Measurements from ENCODE around the gene DLG2. TPM values are rescaled to one million over a fixed set of nuclear protein-coding genes. Genes with fewer than 3 reads are reported as not detected.

Gene DLG2
- total RNA-seq, 1 donor from 2014 or later: 0.17 TPM

DNA sequence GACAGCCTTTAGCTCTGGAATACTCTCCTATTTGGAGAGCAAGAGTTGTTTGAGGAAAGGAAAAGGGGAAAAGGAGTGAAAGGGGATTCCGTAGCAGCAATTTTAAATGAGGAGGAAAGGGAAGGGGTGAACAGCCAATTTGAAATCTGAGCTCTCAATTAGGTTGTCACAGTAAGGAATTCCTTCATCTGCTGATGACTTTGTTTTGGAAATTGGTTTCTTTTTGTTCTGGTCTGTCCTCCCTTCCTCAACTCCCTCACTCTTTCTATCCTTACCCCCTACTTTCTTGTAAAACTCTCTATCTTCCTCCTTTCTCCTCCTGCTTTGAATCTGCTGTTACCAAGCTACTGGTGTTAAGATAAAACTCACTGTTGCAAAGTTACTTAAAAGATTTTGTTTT is 1155.6 kb downstream of the DLG2 start:
- no peak for DNase-seq (ENCODE audit: low read depth)
- H3K4me3 ChIP-seq (ENCODE audit: low read depth, low read length): no peak overlapping the region

DNA sequence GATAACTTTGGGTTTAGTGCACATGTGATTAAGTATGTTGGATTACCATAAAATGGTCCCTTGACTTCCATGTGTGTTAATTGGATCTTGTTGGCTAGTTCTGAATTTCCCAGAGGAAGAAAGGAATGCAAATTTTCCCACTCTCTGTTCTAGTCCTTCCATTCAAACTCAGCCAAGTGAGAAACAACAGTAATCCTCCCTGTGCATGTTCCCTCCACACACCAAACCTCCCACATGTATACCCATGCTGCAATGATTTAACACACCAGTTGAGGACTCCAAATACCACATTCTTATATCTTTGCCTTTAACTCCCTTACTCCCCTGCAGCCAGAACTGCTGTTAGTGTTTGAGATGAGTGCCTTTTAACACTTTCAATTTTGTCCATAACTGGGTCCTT is 1158.9 kb downstream of the DLG2 start:
- DNase-seq (ENCODE audit: low read depth): no peak
- no peak overlapping the region for H3K4me3 ChIP-seq (ENCODE audit: low read depth, low read length)
- TF ChIP-seq, protein P1, sequence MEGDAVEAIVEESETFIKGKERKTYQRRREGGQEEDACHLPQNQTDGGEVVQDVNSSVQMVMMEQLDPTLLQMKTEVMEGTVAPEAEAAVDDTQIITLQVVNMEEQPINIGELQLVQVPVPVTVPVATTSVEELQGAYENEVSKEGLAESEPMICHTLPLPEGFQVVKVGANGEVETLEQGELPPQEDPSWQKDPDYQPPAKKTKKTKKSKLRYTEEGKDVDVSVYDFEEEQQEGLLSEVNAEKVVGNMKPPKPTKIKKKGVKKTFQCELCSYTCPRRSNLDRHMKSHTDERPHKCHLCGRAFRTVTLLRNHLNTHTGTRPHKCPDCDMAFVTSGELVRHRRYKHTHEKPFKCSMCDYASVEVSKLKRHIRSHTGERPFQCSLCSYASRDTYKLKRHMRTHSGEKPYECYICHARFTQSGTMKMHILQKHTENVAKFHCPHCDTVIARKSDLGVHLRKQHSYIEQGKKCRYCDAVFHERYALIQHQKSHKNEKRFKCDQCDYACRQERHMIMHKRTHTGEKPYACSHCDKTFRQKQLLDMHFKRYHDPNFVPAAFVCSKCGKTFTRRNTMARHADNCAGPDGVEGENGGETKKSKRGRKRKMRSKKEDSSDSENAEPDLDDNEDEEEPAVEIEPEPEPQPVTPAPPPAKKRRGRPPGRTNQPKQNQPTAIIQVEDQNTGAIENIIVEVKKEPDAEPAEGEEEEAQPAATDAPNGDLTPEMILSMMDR (conservative IDR thresholded peaks at IDR 0.05; ENCODE audit: low read depth, low read length): no peak

More for the DNA sequence above, 1155.6 kb downstream of the DLG2 start:
- TF ChIP-seq, protein P1 (conservative IDR thresholded peaks at IDR 0.05; ENCODE audit: low read depth, low read length): no peak

DNA sequence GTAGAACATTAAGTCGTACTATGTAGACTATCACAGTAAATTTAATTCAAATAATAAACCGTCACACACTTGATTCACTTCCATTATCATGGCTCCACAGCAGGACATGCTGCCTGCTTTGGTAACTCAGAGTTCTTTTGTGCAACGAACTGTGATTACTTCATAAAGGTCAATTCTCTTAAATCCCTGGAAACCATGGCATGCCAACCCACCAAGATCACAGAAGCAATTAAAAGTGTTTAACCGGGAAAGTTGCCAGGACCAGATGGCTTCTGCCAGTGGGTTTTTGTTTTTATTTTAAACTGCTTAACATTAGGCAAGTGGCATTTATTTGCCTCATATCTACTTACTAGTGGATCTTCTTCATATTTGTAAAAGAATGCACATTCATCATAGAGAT is 1162.1 kb downstream of the DLG2 start:
- TF ChIP-seq, protein P1 (conservative IDR thresholded peaks at IDR 0.05; ENCODE audit: low read depth, low read length): no peak
- no peak overlapping the region for H3K4me3 ChIP-seq (ENCODE audit: low read depth, low read length)
- DNase-seq (ENCODE audit: low read depth): peak; percentile 16

DNA sequence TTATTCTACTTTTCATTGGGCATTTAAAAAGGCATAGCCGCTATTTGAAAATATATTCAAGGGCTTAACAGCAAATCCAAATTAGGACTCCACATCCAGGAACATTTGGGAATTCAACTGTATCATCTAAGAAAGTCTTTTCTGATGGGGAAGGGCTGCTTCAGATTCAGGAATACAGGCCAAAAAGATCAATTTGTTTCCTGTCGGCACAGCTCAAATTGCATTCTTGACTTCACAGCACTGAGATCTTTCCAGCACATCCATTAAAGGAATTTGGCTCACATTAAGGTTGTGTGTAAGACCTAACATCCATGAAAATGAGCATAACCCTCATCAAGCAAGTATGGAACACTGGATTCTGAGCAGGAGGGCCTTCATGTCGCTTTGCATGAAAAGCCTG is 1171.5 kb downstream of the DLG2 start:
- DNase-seq (ENCODE audit: low read depth): no peak
- H3K4me3 ChIP-seq (ENCODE audit: low read depth, low read length): no peak overlapping the region
- TF ChIP-seq, protein P1 (conservative IDR thresholded peaks at IDR 0.05; ENCODE audit: low read depth, low read length): no peak

DNA sequence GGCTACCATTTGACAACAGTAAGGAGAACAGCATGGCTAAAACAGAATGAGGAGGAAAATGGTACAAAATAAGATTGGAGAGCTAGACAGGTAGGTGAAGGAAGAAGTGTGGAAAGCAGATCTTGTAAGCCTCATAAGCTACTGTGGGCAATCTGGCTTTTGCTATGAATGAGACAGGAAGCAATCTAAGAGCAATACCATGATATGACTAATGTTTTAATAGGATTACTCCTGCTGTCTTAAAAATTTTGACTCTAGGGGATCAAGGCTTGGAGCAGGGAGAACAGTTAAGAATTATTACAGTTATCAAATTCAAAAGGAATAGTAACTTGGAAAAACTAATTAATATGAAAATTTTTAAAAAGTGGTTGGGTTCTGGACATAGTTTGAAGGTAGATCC is 1174.9 kb downstream of the DLG2 start:
- TF ChIP-seq, protein P1 (conservative IDR thresholded peaks at IDR 0.05; ENCODE audit: low read depth, low read length): no peak
- no peak overlapping the region for H3K4me3 ChIP-seq (ENCODE audit: low read depth, low read length)
- no peak for DNase-seq (ENCODE audit: low read depth)

DNA sequence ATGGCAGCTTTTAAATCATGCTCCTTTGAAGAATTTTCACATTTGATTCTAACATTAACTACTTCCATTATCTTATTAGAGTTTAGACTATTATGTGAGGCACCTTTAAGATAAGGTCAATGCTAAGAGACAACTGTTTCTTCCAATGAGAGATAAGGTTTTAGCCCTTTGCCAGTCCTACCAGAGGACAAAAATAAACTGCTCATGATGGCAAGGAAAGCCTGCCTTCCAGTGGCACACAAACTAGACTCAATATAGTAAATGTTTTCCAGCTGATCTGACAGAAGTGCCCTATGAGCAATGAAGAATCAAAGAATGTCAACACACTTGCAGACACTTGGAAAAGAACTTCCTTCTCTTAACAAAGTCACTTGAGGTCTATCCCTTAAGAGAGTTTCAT is 1188.6 kb downstream of the DLG2 start:
- DNase-seq (ENCODE audit: low read depth): no peak
- H3K4me3 ChIP-seq (ENCODE audit: low read depth, low read length): no peak overlapping the region
- TF ChIP-seq, protein P1 (conservative IDR thresholded peaks at IDR 0.05; ENCODE audit: low read depth, low read length): no peak

DNA sequence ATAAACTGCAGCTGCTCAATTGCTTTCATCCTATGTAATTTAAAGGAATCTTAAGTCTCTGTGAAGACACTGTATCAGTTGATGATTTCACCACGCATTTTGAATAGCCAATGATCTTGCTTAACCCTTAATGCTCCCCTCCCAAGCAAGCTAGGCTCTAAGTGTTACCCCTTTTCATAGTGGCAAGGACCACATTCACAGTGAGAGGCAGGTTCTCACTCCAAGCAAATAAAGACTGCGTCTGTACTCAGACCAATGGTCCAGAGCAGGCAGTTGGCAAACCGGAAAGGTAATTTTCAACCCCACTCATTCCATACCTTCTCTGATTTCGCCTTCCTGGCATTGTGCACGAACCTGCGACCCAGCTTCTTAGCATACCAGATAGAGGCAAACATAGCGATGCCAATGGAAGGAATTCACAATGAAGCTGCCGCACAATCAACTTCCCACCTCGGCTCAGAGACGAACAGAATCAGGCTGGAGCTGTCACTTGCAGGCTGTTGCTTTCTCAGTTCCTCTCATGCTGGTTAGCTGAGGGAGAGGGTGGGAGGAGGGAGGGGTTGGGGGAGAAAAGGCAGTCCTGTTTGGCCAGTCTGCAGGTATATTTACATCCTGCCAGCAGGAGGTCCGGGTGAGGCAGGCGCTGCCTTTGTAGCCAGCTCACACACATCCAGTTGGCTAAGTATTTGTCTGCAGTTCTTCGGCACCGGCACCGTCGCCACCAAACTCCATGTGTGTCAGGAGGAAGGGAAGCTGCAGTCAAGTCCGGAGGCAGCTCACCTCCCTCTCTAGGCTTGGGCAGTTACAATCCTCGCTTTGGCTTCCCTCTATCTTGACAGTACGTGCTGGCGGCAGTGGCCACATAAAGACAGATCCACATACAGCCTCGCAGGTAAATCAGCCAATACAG is 1189.8 kb downstream of the DLG2 start:
- DNase-seq (ENCODE audit: low read depth): no peak
- H3K4me3 ChIP-seq (ENCODE audit: low read depth, low read length): peak overlapping the region; percentile 12
- TF ChIP-seq, protein P1 (conservative IDR thresholded peaks at IDR 0.05; ENCODE audit: low read depth, low read length): no peak

Measured in epithelial cell of proximal tubule (primary cell).